COLO829 (cell line): ENCODE measurements around the gene FMO4.
"Not testable (repeated sequence)": the region's sequence is repeated elsewhere in the genome, so short reads cannot be mapped to it uniquely, and the experiment has no call there.

ENCODE experiments used
- DNase-seq: peaks from one replicate; pipeline ENCODE4 v3.0.0; 2012; ENCODE audit warnings: low spot score

The FMO4 gene

DNA sequence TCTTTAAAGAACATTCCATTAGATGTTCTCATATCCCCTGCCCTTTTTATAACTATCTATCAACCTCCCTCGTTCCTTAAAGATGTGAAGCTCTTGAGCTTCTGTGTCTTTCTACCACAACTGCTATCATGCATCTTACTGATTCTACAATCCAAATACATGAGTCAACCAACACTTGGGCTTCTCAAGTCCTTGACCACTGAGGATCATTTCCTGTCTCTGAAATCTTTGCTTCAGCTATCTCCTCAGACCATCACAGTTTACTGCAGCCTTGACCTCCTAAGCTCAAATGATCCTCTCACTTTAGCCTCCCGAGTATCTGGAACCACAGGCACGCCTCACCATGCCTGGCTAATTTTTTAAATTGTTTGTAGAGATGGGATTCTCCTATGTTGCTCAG is 75.2 kb downstream of the FMO4 start:
- no peak for DNase-seq

GRCh38 chr1:171390740-171391139 is 76.8 kb downstream of the FMO4 start:
- not testable (repeated sequence) for DNase-seq
